Lower leg skin (tissue), 4 donors: Measurements from ENCODE around the gene NPTN. TPM values are rescaled to one million over a fixed set of nuclear protein-coding genes. Genes with fewer than 3 reads are reported as not detected.

Source experiments
- DNase-seq, 2 donors: peaks; one replicate each; pipeline ENCODE4 v3.0.0-alpha.2; 2019; ENCODE audit warnings: low spot score in 2 of 2
- H3K4me3 ChIP-seq: fragments of 200-600 bp; sonication (generic); 2 replicates; pipeline ENCODE4 v1.5.1; 2017; ENCODE audit warnings: mild to moderate bottlenecking, low read depth; ENCODE audit not compliant: poor library complexity, severe bottlenecking
- CTCF ChIP-seq, 3 donors: fragments of 450-650 bp; IDR thresholded peaks; one replicate each; pipeline ENCODE4 v1.5.1; 2016; ENCODE audit warnings: antibody characterized with exemption in 3 of 3, mild to moderate bottlenecking in 3 of 3, moderate library complexity in 2 of 3
- POLR2A ChIP-seq, 2 donors: fragments of 450-650 bp; IDR thresholded peaks; one replicate each; pipeline ENCODE4 v1.6.1; 2016 to 2017; ENCODE audit warnings: antibody characterized with exemption in 2 of 2, mild to moderate bottlenecking in 1 of 2, moderate library complexity in 1 of 2
- WGBS, 2 donors: methylation state at CpG; one replicate each; pipeline ENCODE4 v1.1.5; 2018; 5-methylcytosine and 5-hydroxymethylcytosine counted together
- intact Hi-C: fragments of 100-400 bp; cut with DNase I; formaldehyde crosslinking; loops from one replicate; pipeline ENCODE4 v1.15.0; 2023; ENCODE audit warnings: low total_unique reads
- total RNA-seq, 4 donors: library from RNA; depleted of rRNA; stranded (reverse); fragments of >200 nt; gene quantifications; one replicate each; pipeline ENCODE4 v1.1.0, GENCODE V29; 2016

NPTN gene
- total RNA-seq, 4 donors from 2014 or later, result 124 to 181 (median 150) TPM

GRCh38 chr15:73630921-73631362 is 2.2 kb downstream of the NPTN start:
- TF ChIP-seq CTCF (IDR thresholded peaks at IDR 0.05), result no peak
- TF ChIP-seq POLR2A (IDR thresholded peaks at IDR 0.05), result no peak
- WGBS, 2 donors, result 15 to 22% methylated on average over 4 of the region's 4 CpGs
- no peak overlapping the region for H3K4me3 ChIP-seq
- DNase-seq, result no peak
- intact Hi-C loops, result loop anchor here (10.0 kb wide), 1 partner anchor 54 kb away; the partner anchor contains the start of gene CD276

- intact Hi-C loops, result loop anchor here (10.0 kb wide), 1 partner anchor 55 kb away; the partner anchor contains the start of gene CD276
- no peak for DNase-seq
- 30 to 42% methylated on average over 2 of the region's 2 CpGs for WGBS, 2 donors
- no peak overlapping the region for H3K4me3 ChIP-seq
- no peak for TF ChIP-seq CTCF (IDR thresholded peaks at IDR 0.05)
- TF ChIP-seq POLR2A (IDR thresholded peaks at IDR 0.05), result no peak
Observed at GRCh38 chr15:73629798-73630429, 3.3 kb downstream of the NPTN start.

- 49 to 58% methylated on average over 7 of the region's 7 CpGs for WGBS, 2 donors
- H3K4me3 ChIP-seq, result no peak overlapping the region
- intact Hi-C loops, result no loop called here
- DNase-seq, result no peak
- TF ChIP-seq POLR2A (IDR thresholded peaks at IDR 0.05), result no peak
- TF ChIP-seq CTCF (IDR thresholded peaks at IDR 0.05), result no peak
Observed at GRCh38 chr15:73628976-73629797, 4.0 kb downstream of the NPTN start.

GRCh38 chr15:73628102-73628501 is 5.1 kb downstream of the NPTN start:
- no peak overlapping the region for H3K4me3 ChIP-seq
- intact Hi-C loops, result no loop called here
- DNase-seq, result no peak
- WGBS, 2 donors, result 33 to 45% methylated on average over 2 of the region's 2 CpGs
- TF ChIP-seq CTCF (IDR thresholded peaks at IDR 0.05) (no peak), POLR2A (IDR thresholded peaks at IDR 0.05) (no peak)

- intact Hi-C loops, result no loop called here
- no peak for DNase-seq
- 45% methylated on average over 2 of the region's 2 CpGs for WGBS, 2 donors
- H3K4me3 ChIP-seq, result no peak overlapping the region
- TF ChIP-seq CTCF (IDR thresholded peaks at IDR 0.05) (no peak), POLR2A (IDR thresholded peaks at IDR 0.05) (no peak)
Observed at GRCh38 chr15:73626072-73626471, 7.1 kb downstream of the NPTN start.
